ENCODE measurements around the gene BCKDHA. TPM values are rescaled to one million over a fixed set of nuclear protein-coding genes. Genes with fewer than 3 reads are reported as not detected.
"Not testable (repeated sequence)": the region's sequence is repeated elsewhere in the genome, so short reads cannot be mapped to it uniquely, and the experiment has no call there.

The BCKDHA gene
- total RNA-seq, 3 donors from 2014 or later (not counting 1 experiment from before 2014, with no cell fraction given) = 26.5 to 29.0 (median 28.3) TPM

- DNase-seq (no peak), ATAC-seq (no peak)
- H3K4me3 ChIP-seq (ENCODE audit: low read length) = no peak overlapping the region
- H3K36me3 Mint-ChIP-seq = no peaks in the 10 kb centered on the region
- H3K27me3 Mint-ChIP-seq (ENCODE audit: low read depth in 2 of 2) = no peaks in the 10 kb centered on the region
- H3K4me1 Mint-ChIP-seq = peaks cover 6 to 34% of the 10 kb centered on the region in 2 donors
- no peak for TF ChIP-seq CTCF (IDR thresholded peaks at IDR 0.05)
- no peak overlapping the region for H3K4me3 Mint-ChIP-seq
- intact Hi-C loops (cut with micrococcal nuclease) = no loop called here
- no peak overlapping the region for H3K27ac Mint-ChIP-seq
- H3K4me1 ChIP-seq (ENCODE audit: control insufficient read depth, insufficient read depth, low read length) = peaks cover 22% of the 10 kb centered on the region
- WGBS (ENCODE audit: insufficient coverage) = 54% methylated on average over 4 of the region's 4 CpGs
- H3K9me3 ChIP-seq (ENCODE audit: control insufficient read depth, insufficient read depth, low read length) = no peaks in the 10 kb centered on the region
- H3K27me3 ChIP-seq (ENCODE audit: control insufficient read depth, insufficient read depth, low read length) = no peaks in the 10 kb centered on the region
- peaks cover 15% of the 10 kb centered on the region for H3K36me3 ChIP-seq (ENCODE audit: control insufficient read depth, insufficient read depth, low read length)
- no peak overlapping the region for H3K27ac ChIP-seq (ENCODE audit: low read length)
- H3K9me3 Mint-ChIP-seq = no peaks in the 10 kb centered on the region
Observed at GRCh38 chr19:41407271-41407670, 9.7 kb downstream of the BCKDHA start.

DNA sequence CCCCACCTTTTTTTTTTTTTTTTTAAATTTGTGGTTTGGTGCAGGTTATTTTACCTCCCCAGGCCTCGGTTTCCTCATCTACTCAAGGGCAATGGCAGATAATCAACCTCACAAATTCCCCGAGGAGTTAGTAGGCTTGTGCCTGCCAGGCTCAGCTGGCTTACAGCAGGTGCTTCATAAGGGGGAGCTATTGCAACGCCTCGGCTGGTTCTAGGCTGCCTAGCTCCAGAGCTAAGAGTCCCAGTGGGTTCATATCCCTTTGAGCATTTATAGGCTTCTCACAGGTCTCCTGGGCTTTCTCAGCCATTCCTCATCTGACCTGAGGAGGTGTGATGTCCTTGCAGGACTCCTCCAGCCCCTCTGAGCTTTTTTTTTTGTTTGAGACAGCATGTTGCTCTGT is 10.6 kb downstream of the BCKDHA start:
- ATAC-seq = no peak

GRCh38 chr19:41408846-41409245 is 11.2 kb downstream of the BCKDHA start:
- H3K9me3 Mint-ChIP-seq; H3K4me3 ChIP-seq (ENCODE audit: low read length); H3K4me3 Mint-ChIP-seq; intact Hi-C loops (cut with micrococcal nuclease); DNase-seq; H3K27me3 Mint-ChIP-seq (ENCODE audit: low read depth in 2 of 2); H3K36me3 Mint-ChIP-seq; ATAC-seq; H3K27me3 ChIP-seq (ENCODE audit: control insufficient read depth, insufficient read depth, low read length); H3K9me3 ChIP-seq (ENCODE audit: control insufficient read depth, insufficient read depth, low read length); H3K27ac ChIP-seq (ENCODE audit: low read length): not testable (repeated sequence)
- Histone ChIP-seq H3K36me3 (ENCODE audit: control insufficient read depth, insufficient read depth, low read length) (peaks cover 24% of the 10 kb centered on the region), H3K4me1 (ENCODE audit: control insufficient read depth, insufficient read depth, low read length) (peaks cover 22% of the 10 kb centered on the region)
- Mint-ChIP-seq H3K27ac (peak overlapping the region in 1 of 2 donors; percentile 56), H3K4me1 (peaks cover 6 to 24% of the 10 kb centered on the region in 2 donors)
- 98% methylated on average over 5 of the region's 5 CpGs for WGBS (ENCODE audit: insufficient coverage)

More for the DNA sequence above, 10.6 kb downstream of the BCKDHA start:
- no peaks in the 10 kb centered on the region for H3K9me3 Mint-ChIP-seq
- H3K27me3 Mint-ChIP-seq (ENCODE audit: low read depth in 2 of 2) = no peaks in the 10 kb centered on the region
- no peak overlapping the region for H3K27ac Mint-ChIP-seq
- H3K4me1 Mint-ChIP-seq = peaks cover 6 to 29% of the 10 kb centered on the region in 2 donors
- H3K27ac ChIP-seq (ENCODE audit: low read length) = no peak overlapping the region
- no peaks in the 10 kb centered on the region for H3K9me3 ChIP-seq (ENCODE audit: control insufficient read depth, insufficient read depth, low read length)
- H3K27me3 ChIP-seq (ENCODE audit: control insufficient read depth, insufficient read depth, low read length) = no peaks in the 10 kb centered on the region
- WGBS (ENCODE audit: insufficient coverage) = 78% methylated on average over 4 of the region's 4 CpGs
- no peak for TF ChIP-seq CTCF (IDR thresholded peaks at IDR 0.05)
- H3K36me3 ChIP-seq (ENCODE audit: control insufficient read depth, insufficient read depth, low read length) = peaks cover 18% of the 10 kb centered on the region
- intact Hi-C loops (cut with micrococcal nuclease) = no loop called here
- no peak for DNase-seq
- no peak overlapping the region for H3K4me3 Mint-ChIP-seq
- H3K4me1 ChIP-seq (ENCODE audit: control insufficient read depth, insufficient read depth, low read length) = peaks cover 22% of the 10 kb centered on the region
- no peaks in the 10 kb centered on the region for H3K36me3 Mint-ChIP-seq
- H3K4me3 ChIP-seq (ENCODE audit: low read length) = no peak overlapping the region

DNA sequence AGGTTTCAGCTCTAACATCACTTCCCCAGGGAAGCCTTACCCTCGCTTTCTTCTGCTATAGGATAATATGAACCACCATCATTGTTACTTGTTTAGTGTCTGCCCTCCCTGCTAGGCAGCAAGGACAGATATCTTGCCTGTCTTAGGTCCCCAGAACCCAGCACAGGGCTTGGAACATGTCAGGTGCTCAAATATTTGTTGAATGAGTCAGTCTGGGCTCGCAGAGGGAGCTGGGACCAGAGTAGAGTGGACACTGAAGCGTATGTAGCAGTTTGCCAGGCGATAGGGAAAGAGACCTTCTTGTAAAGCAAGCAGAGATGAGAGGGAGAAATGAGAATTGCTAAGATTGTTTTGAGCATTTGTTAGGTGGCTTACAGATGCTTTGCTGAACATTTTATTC is 11.7 kb downstream of the BCKDHA start:
- intact Hi-C loops (cut with micrococcal nuclease) = no loop called here
- Histone ChIP-seq H3K4me3 (ENCODE audit: low read length) (no peak overlapping the region), H3K9me3 (ENCODE audit: control insufficient read depth, insufficient read depth, low read length) (no peaks in the 10 kb centered on the region), H3K36me3 (ENCODE audit: control insufficient read depth, insufficient read depth, low read length) (peaks cover 29% of the 10 kb centered on the region), H3K4me1 (ENCODE audit: control insufficient read depth, insufficient read depth, low read length) (peaks cover 22% of the 10 kb centered on the region), H3K27ac (ENCODE audit: low read length) (peak overlapping the region; percentile 14), H3K27me3 (ENCODE audit: control insufficient read depth, insufficient read depth, low read length) (no peaks in the 10 kb centered on the region)
- DNase-seq (no peak), ATAC-seq (no peak)
- TF ChIP-seq CTCF (IDR thresholded peaks at IDR 0.05) = no peak
- peak overlapping the region; percentile 10 for H3K4me3 Mint-ChIP-seq
- peaks cover 6 to 24% of the 10 kb centered on the region in 2 donors for H3K4me1 Mint-ChIP-seq
- 92% methylated on average over 4 of the region's 4 CpGs for WGBS (ENCODE audit: insufficient coverage)
- H3K36me3 Mint-ChIP-seq = no peaks in the 10 kb centered on the region
- no peaks in the 10 kb centered on the region for H3K9me3 Mint-ChIP-seq
- H3K27me3 Mint-ChIP-seq (ENCODE audit: low read depth in 2 of 2) = no peaks in the 10 kb centered on the region
- peak overlapping the region in 1 of 2 donors; percentile 56 for H3K27ac Mint-ChIP-seq
